Liver (tissue), 9 donors: ENCODE measurements around the gene LDLR. TPM values are rescaled to one million over a fixed set of nuclear protein-coding genes. Genes with fewer than 3 reads are reported as not detected.
A peak's percentile ranks its signal among the peaks of the same experiment; 100 is the strongest.
"Not testable (repeated sequence)": the region's sequence is repeated elsewhere in the genome, so short reads cannot be mapped to it uniquely, and the experiment has no call there.

Experiments
- DNase-seq: peaks from one replicate; pipeline ENCODE4 v3.0.0-alpha.2; 2017; ENCODE audit warnings: low spot score
- H3K27ac ChIP-seq, 2 donors: one replicate each; pipeline ENCODE4 v1.7.0; 2013; ENCODE audit warnings: inconsistent platforms in 2 of 2, low read length in 2 of 2, control low read depth in 1 of 2, low read depth in 1 of 2, mild to moderate bottlenecking in 1 of 2
- H3K27me3 ChIP-seq, 4 donors: one replicate each; pipeline versions ENCODE4 v1.6.1 to v1.7.0; 2013; ENCODE audit warnings: low read length in 3 of 4, inconsistent platforms in 1 of 4, mild to moderate bottlenecking in 1 of 4, moderate library complexity in 1 of 4; ENCODE audit not compliant: control insufficient read depth in 4 of 4, insufficient read depth in 4 of 4
- H3K36me3 ChIP-seq, 4 donors: one replicate each; pipeline versions ENCODE4 v1.6.1 to v1.7.0; 2013; ENCODE audit warnings: low read length in 3 of 4, mild to moderate bottlenecking in 3 of 4, low read depth in 1 of 4, moderate library complexity in 1 of 4; ENCODE audit not compliant: control insufficient read depth in 4 of 4, insufficient read depth in 3 of 4
- H3K4me1 ChIP-seq, 4 donors: one replicate each; pipeline versions ENCODE4 v1.6.1 to v1.7.0; 2013; ENCODE audit warnings: low read length in 3 of 4, mild to moderate bottlenecking in 3 of 4, moderate library complexity in 1 of 4; ENCODE audit not compliant: control insufficient read depth in 4 of 4, insufficient read depth in 4 of 4
- H3K4me3 ChIP-seq, 3 donors: one replicate each; pipeline versions ENCODE4 v1.6.1 to v1.7.0; 2013; ENCODE audit warnings: low read length in 3 of 3, control low read depth in 1 of 3, low read depth in 1 of 3, mild to moderate bottlenecking in 1 of 3
- H3K9ac ChIP-seq, 2 donors: one replicate each; pipeline ENCODE4 v1.7.0; 2013; ENCODE audit warnings: low read length in 2 of 2, mild to moderate bottlenecking in 2 of 2, moderate library complexity in 2 of 2, control low read depth in 1 of 2, low read depth in 1 of 2
- H3K9me3 ChIP-seq, 4 donors: one replicate each; pipeline versions ENCODE4 v1.6.1 to v1.7.0; 2013; ENCODE audit warnings: low read length in 3 of 4; ENCODE audit not compliant: control insufficient read depth in 4 of 4
- FOXA1 ChIP-seq: IDR thresholded peaks from 2 replicates; pipeline ENCODE4 v1.6.1; 2016; ENCODE audit warnings: antibody characterized with exemption
- GABPA ChIP-seq, 2 donors: IDR thresholded peaks in 1 of 2; conservative IDR thresholded peaks in 1 of 2; 2 replicates each; pipeline ENCODE4 v1.6.1; 2016; ENCODE audit warnings: antibody characterized with exemption in 2 of 2, mild to moderate bottlenecking in 1 of 2, moderate library complexity in 1 of 2
- HNF4G ChIP-seq: IDR thresholded peaks from 2 replicates; pipeline ENCODE4 v1.6.1; 2016; ENCODE audit warnings: antibody characterized with exemption
- JUND ChIP-seq, 2 donors: IDR thresholded peaks; 2 replicates each; pipeline ENCODE4 v1.6.1; 2016; ENCODE audit warnings: antibody characterized with exemption in 2 of 2
- MAX ChIP-seq: IDR thresholded peaks from 2 replicates; pipeline ENCODE4 v1.6.1; 2016; ENCODE audit warnings: antibody characterized with exemption
- NR2F2 ChIP-seq: IDR thresholded peaks from 2 replicates; pipeline ENCODE4 v1.6.1; 2016; ENCODE audit warnings: antibody characterized with exemption
- RAD21 ChIP-seq, 2 donors: IDR thresholded peaks; 2 replicates each; pipeline ENCODE4 v1.6.1; 2016; ENCODE audit warnings: antibody characterized with exemption in 2 of 2, mild to moderate bottlenecking in 2 of 2
- SP1 ChIP-seq: IDR thresholded peaks from 2 replicates; pipeline ENCODE4 v1.6.1; 2018; ENCODE audit warnings: antibody characterized with exemption, mild to moderate bottlenecking
- TAF1 ChIP-seq: conservative IDR thresholded peaks from 2 replicates; pipeline ENCODE4 v1.6.1; 2016; ENCODE audit warnings: antibody characterized with exemption, mild to moderate bottlenecking
- YY1 ChIP-seq: IDR thresholded peaks from 2 replicates; pipeline ENCODE4 v1.6.1; 2016; ENCODE audit warnings: antibody characterized with exemption, mild to moderate bottlenecking
- WGBS: extraction: QIAGEN DNeasy Blood & Tissue Kit; methylation state at CpG from one replicate; pipeline ENCODE4 v1.1.7; 2013; 5-methylcytosine and 5-hydroxymethylcytosine counted together
- polyA plus RNA-seq, 2 donors: library from polyadenylated mRNA; stranded (reverse) in 1 of 2; unstranded in 1 of 2; fragments of 200-250 nt in 1 of 2; fragments of >200 nt in 1 of 2; fragmentation: Nextera tagmentation in 1 of 2; extraction: Ambion mirVana in 1 of 2; gene quantifications; one replicate each; pipeline versions ENCODE4 v1.2.1 to v1.2.3, GENCODE V29; 2013 to 2015
- total RNA-seq, 2 donors: library from RNA; depleted of rRNA; stranded (reverse); fragments of >200 nt; gene quantifications; one replicate each; pipeline ENCODE4 v1.2.3, GENCODE V29; 2014
- TF ChIP-seq, protein P1 (sequence below): IDR thresholded peaks from 2 replicates; pipeline ENCODE4 v1.6.1; 2016; ENCODE audit warnings: antibody characterized with exemption
- TF ChIP-seq, protein P2 (sequence below): fragments of 150-350 bp; IDR thresholded peaks from 2 replicates; pipeline ENCODE4 v1.5.1; 2017; ENCODE audit warnings: improper control_type of control experiment, low read depth, low read length; ENCODE audit not compliant: missing input control
- donor health status: healthy.
- donor health status: healthy.
- donor health status: healthy.
- donor health status: healthy.
- donor health status: healthy.

The LDLR gene
- total and polyA plus RNA-seq, 4 donors: 17.3 to 141 (median 63.9) TPM

DNA sequence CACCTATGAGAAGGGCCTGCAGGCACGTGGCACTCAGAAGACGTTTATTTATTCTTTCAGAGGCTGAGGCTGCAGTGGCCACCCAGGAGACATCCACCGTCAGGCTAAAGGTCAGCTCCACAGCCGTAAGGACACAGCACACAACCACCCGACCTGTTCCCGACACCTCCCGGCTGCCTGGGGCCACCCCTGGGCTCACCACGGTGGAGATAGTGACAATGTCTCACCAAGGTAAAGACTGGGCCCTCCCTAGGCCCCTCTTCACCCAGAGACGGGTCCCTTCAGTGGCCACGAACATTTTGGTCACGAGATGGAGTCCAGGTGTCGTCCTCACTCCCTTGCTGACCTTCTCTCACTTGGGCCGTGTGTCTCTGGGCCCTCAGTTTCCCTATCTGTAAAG, 33.9 kb downstream of the LDLR start:
- peaks cover 28 to 73% (median 66%) of the 10 kb centered on the region in 4 donors for H3K36me3 ChIP-seq
- H3K9me3 ChIP-seq: no peaks in the 10 kb centered on the region
- no peak for TF ChIP-seq GABPA (IDR thresholded peaks at IDR 0.05 in 1 of 2, conservative IDR thresholded peaks at IDR 0.05 in 1 of 2)
- no peak for TF ChIP-seq MAX
- TF ChIP-seq SP1: no peak
- no peak for TF ChIP-seq JUND (IDR thresholded peaks at IDR 0.05)
- TF ChIP-seq HNF4G: no peak
- no peak for TF ChIP-seq TAF1
- TF ChIP-seq, protein P1, sequence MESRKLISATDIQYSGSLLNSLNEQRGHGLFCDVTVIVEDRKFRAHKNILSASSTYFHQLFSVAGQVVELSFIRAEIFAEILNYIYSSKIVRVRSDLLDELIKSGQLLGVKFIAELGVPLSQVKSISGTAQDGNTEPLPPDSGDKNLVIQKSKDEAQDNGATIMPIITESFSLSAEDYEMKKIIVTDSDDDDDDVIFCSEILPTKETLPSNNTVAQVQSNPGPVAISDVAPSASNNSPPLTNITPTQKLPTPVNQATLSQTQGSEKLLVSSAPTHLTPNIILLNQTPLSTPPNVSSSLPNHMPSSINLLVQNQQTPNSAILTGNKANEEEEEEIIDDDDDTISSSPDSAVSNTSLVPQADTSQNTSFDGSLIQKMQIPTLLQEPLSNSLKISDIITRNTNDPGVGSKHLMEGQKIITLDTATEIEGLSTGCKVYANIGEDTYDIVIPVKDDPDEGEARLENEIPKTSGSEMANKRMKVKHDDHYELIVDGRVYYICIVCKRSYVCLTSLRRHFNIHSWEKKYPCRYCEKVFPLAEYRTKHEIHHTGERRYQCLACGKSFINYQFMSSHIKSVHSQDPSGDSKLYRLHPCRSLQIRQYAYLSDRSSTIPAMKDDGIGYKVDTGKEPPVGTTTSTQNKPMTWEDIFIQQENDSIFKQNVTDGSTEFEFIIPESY: no peak
- H3K27me3 ChIP-seq: no peaks in the 10 kb centered on the region
- peak overlapping the region; percentile 12 to 19 for H3K27ac ChIP-seq
- WGBS: 87% methylated on average over 13 of the region's 13 CpGs
- peaks cover 0 to 19% (median 11%) of the 10 kb centered on the region in 4 donors for H3K4me1 ChIP-seq
- no peak overlapping the region for H3K4me3 ChIP-seq
- DNase-seq: no peak
- no peak overlapping the region for H3K9ac ChIP-seq

DNA sequence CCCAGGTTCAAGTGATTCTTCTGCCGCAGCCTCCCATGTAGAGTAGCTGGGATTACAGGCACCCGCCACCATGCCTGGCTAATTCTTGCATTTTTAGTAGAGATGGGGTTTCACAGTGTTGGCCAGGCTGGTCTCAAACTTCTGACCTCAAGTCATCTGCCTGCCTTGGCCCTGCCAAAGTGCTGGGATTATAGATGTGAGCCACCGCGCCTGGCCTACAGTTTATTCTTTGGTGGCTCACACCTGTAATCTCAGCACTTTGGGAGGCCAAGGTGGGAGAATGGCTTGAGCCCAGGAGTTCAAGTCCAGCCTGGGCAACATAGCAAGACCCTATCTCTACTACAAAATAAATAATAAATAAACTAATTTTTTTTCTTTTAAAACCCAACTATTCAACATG, 34.9 kb downstream of the LDLR start:
- WGBS: 96% methylated on average over 4 of the region's 4 CpGs

DNA sequence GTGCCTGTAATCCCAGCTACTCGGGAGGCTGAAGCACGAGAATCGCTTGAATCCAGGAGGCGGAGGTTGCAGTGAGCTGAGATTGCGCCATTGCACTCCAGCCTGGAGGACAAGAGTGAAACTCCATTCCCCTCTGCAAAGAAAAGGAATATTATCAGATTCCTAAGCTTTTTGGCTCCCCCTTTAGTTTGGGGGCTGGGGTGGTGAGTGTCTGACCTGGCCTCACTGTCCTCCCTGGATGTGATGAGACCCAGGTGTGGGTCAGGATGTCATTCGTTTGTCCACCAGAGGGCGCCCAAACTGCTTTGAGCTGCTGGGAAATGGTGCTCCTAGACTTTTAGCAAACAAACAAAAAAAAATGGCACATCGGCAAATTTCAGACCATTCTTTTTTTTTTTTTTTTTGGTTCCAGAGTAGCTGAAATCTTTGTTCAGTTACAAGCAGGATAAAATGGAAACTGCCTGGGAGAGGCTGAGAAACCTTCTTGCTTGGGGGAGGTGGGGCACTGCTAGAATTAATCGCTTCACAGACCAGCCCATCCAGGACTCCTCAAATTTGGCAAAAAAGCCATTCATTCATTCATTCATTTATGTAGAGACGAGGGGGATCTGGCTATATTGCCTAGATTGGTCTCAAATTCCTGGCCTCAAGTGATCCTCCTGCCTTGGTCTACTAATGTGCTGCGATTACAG, 36.9 kb downstream of the LDLR start:
- no peak overlapping the region for H3K4me3 ChIP-seq
- H3K36me3 ChIP-seq: peaks cover 24 to 68% (median 61%) of the 10 kb centered on the region in 4 donors
- peak overlapping the region in 1 of 2 donors; percentile 20 for H3K27ac ChIP-seq

More for the DNA sequence above, 34.9 kb downstream of the LDLR start:
- not testable (repeated sequence) for DNase-seq, H3K9ac ChIP-seq, H3K4me3 ChIP-seq, H3K27ac ChIP-seq, H3K9me3 ChIP-seq, H3K27me3 ChIP-seq
- Histone ChIP-seq H3K4me1 (peaks cover 0 to 27% (median 14%) of the 10 kb centered on the region in 4 donors), H3K36me3 (peaks cover 29 to 73% (median 66%) of the 10 kb centered on the region in 4 donors)

More for the DNA sequence above, 36.9 kb downstream of the LDLR start:
- Histone ChIP-seq H3K9ac (no peak overlapping the region), H3K27me3 (no peaks in the 10 kb centered on the region), H3K4me1 (peaks cover 0 to 37% (median 20%) of the 10 kb centered on the region in 4 donors), H3K9me3 (no peaks in the 10 kb centered on the region)
- DNase-seq: peak; percentile 84
- TF ChIP-seq YY1: peak; percentile 24
- peak; percentile 49 for TF ChIP-seq NR2F2
- TF ChIP-seq FOXA1: no peak
- TF ChIP-seq GABPA (IDR thresholded peaks at IDR 0.05 in 1 of 2, conservative IDR thresholded peaks at IDR 0.05 in 1 of 2): no peak
- TF ChIP-seq, protein P2, sequence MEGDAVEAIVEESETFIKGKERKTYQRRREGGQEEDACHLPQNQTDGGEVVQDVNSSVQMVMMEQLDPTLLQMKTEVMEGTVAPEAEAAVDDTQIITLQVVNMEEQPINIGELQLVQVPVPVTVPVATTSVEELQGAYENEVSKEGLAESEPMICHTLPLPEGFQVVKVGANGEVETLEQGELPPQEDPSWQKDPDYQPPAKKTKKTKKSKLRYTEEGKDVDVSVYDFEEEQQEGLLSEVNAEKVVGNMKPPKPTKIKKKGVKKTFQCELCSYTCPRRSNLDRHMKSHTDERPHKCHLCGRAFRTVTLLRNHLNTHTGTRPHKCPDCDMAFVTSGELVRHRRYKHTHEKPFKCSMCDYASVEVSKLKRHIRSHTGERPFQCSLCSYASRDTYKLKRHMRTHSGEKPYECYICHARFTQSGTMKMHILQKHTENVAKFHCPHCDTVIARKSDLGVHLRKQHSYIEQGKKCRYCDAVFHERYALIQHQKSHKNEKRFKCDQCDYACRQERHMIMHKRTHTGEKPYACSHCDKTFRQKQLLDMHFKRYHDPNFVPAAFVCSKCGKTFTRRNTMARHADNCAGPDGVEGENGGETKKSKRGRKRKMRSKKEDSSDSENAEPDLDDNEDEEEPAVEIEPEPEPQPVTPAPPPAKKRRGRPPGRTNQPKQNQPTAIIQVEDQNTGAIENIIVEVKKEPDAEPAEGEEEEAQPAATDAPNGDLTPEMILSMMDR: peak; percentile 63
- TF ChIP-seq RAD21 (IDR thresholded peaks at IDR 0.05): peak; percentile 75 to 85
- 65% methylated on average over 11 of the region's 11 CpGs for WGBS
